Fibroblast of lung (primary cell): ENCODE results near the gene FKTN. TPM values are rescaled to one million over a fixed set of nuclear protein-coding genes. Genes with fewer than 3 reads are reported as not detected.

Source experiments
- DNase-seq, 2 donors: peaks; one replicate each; pipeline versions ENCODE4 v3.0.0 to v3.0.0-alpha.2; 2010; ENCODE audit warnings: low read depth in 2 of 2
- H2AFZ ChIP-seq: 2 replicates; pipeline ENCODE4 v1.5.1; 2012; ENCODE audit warnings: low read length, control low read depth, inconsistent platforms
- H3K27ac ChIP-seq: 2 replicates; pipeline ENCODE4 v1.5.1; 2011; ENCODE audit warnings: low read length, control low read depth; ENCODE audit not compliant: insufficient read depth
- H3K27me3 ChIP-seq: 2 replicates; pipeline ENCODE4 v1.5.1; 2011; ENCODE audit warnings: mild to moderate bottlenecking, low read length; ENCODE audit not compliant: control insufficient read depth, insufficient read depth
- H3K36me3 ChIP-seq: 2 replicates; pipeline ENCODE4 v1.5.1; 2011; ENCODE audit warnings: low read length; ENCODE audit not compliant: control insufficient read depth, insufficient read depth
- H3K4me1 ChIP-seq: 2 replicates; pipeline ENCODE4 v1.5.1; 2011; ENCODE audit warnings: low read length; ENCODE audit not compliant: control insufficient read depth, insufficient read depth; ENCODE audit errors: extremely low read depth
- H3K4me2 ChIP-seq: 2 replicates; pipeline ENCODE4 v1.5.1; 2011; ENCODE audit warnings: low read length, control low read depth; ENCODE audit not compliant: insufficient read depth; ENCODE audit errors: extremely low read depth
- H3K4me3 ChIP-seq, 4 experiments: fragments of 200-600 bp in 1 of 4; sonication (generic) in 1 of 4; replicated peaks in 1 of 4; 2 replicates each; pipeline ENCODE4 v1.5.1; 2011 to 2016; ENCODE audit warnings: low read length in 4 of 4, low read depth in 3 of 4, mild to moderate bottlenecking in 3 of 4, control low read depth in 2 of 4, inconsistent platforms in 1 of 4, mixed read lengths in 1 of 4; ENCODE audit not compliant: insufficient read depth in 1 of 4; ENCODE audit errors: control extremely low read depth in 1 of 4
- H3K79me2 ChIP-seq: 2 replicates; pipeline ENCODE4 v1.5.1; 2012; ENCODE audit warnings: mild to moderate bottlenecking, low read length, inconsistent platforms; ENCODE audit not compliant: control insufficient read depth, insufficient read depth
- H3K9ac ChIP-seq: 2 replicates; pipeline ENCODE4 v1.5.1; 2011; ENCODE audit warnings: mild to moderate bottlenecking, low read length, control low read depth; ENCODE audit not compliant: insufficient read depth
- H3K9me3 ChIP-seq: 2 replicates; pipeline ENCODE4 v1.5.1; 2012; ENCODE audit warnings: low read depth, low read length; ENCODE audit not compliant: control insufficient read depth, insufficient read depth
- H4K20me1 ChIP-seq: 2 replicates; pipeline ENCODE4 v1.5.1; 2011; ENCODE audit warnings: low read length; ENCODE audit not compliant: control insufficient read depth, insufficient read depth; ENCODE audit errors: extremely low read depth
- CTCF ChIP-seq, 2 donors: IDR thresholded peaks in 1 of 2; conservative IDR thresholded peaks in 1 of 2; 1 replicate in 1 of 2; 2 replicates in 1 of 2; pipeline ENCODE4 v1.5.1; 2011 to 2012; ENCODE audit warnings: low read length in 2 of 2, control low read depth in 1 of 2, inconsistent platforms in 1 of 2, low read depth in 1 of 2, mild to moderate bottlenecking in 1 of 2
- EZH2 ChIP-seq: IDR thresholded peaks from 2 replicates; pipeline ENCODE4 v1.5.1; 2012; ENCODE audit warnings: low read length, control low read depth, mild to moderate bottlenecking; ENCODE audit errors: missing control alignments
- polyA plus RNA-seq, 2 donors: library from polyadenylated mRNA; depleted of rRNA in 1 of 2; stranded (reverse) in 1 of 2; unstranded in 1 of 2; fragments of >200 nt; gene quantifications; 2 replicates each; pipeline ENCODE4 v1.2.1, GENCODE V29; 2011 to 2012; ENCODE audit warnings: missing spikeins in 1 of 2
- total RNA-seq: library from RNA; depleted of rRNA; stranded (reverse); fragments of >200 nt; gene quantifications from 2 replicates; pipeline ENCODE4 v1.2.1, GENCODE V29; 2014

FKTN gene
- total and polyA plus RNA-seq, 2 donors (not counting 1 experiment from before 2014, with no cell fraction given) = 31.0 to 32.9 TPM

- Histone ChIP-seq H2AFZ (no peak overlapping the region), H3K79me2 (no peaks in the 10 kb centered on the region), H4K20me1 (no peaks in the 10 kb centered on the region), H3K27ac (no peak overlapping the region), H3K9ac (no peak overlapping the region), H3K9me3 (no peaks in the 10 kb centered on the region), H3K36me3 (no peaks in the 10 kb centered on the region), H3K27me3 (no peaks in the 10 kb centered on the region), H3K4me3 (no peak overlapping the region), H3K4me1 (no peaks in the 10 kb centered on the region), H3K4me2 (no peak overlapping the region)
- DNase-seq = no peak
- TF ChIP-seq CTCF (conservative IDR thresholded peaks at IDR 0.05 in 1 of 2, IDR thresholded peaks at IDR 0.05 in 1 of 2; ENCODE audit: low read depth in 1 of 2, low read length in 2 of 2) (no peak), EZH2 (no peak)
Measured at GRCh38 chr9:105672711-105673234, 114.8 kb downstream of the FKTN start.

GRCh38 chr9:105673850-105674387 lies 116.0 kb downstream of the FKTN start:
- no peaks in the 10 kb centered on the region for H3K4me1 ChIP-seq
- H4K20me1 ChIP-seq = no peaks in the 10 kb centered on the region
- H2AFZ ChIP-seq = no peak overlapping the region
- H3K9ac ChIP-seq = no peak overlapping the region
- TF ChIP-seq CTCF (conservative IDR thresholded peaks at IDR 0.05 in 1 of 2, IDR thresholded peaks at IDR 0.05 in 1 of 2; ENCODE audit: low read depth in 1 of 2, low read length in 2 of 2) = no peak
- no peak for TF ChIP-seq EZH2
- no peak overlapping the region for H3K4me3 ChIP-seq
- H3K4me2 ChIP-seq = no peak overlapping the region
- DNase-seq = no peak
- H3K27ac ChIP-seq = no peak overlapping the region
- H3K27me3 ChIP-seq = no peaks in the 10 kb centered on the region
- no peaks in the 10 kb centered on the region for H3K36me3 ChIP-seq
- H3K9me3 ChIP-seq = no peaks in the 10 kb centered on the region
- H3K79me2 ChIP-seq = no peaks in the 10 kb centered on the region

GRCh38 chr9:105676351-105676923 lies 118.5 kb downstream of the FKTN start:
- H3K36me3 ChIP-seq = no peaks in the 10 kb centered on the region
- H3K27me3 ChIP-seq = no peaks in the 10 kb centered on the region
- no peak overlapping the region for H3K4me3 ChIP-seq
- no peak for TF ChIP-seq CTCF (conservative IDR thresholded peaks at IDR 0.05 in 1 of 2, IDR thresholded peaks at IDR 0.05 in 1 of 2; ENCODE audit: low read depth in 1 of 2, low read length in 2 of 2)
- TF ChIP-seq EZH2 = no peak
- no peak overlapping the region for H3K4me2 ChIP-seq
- H3K9ac ChIP-seq = no peak overlapping the region
- H3K79me2 ChIP-seq = no peaks in the 10 kb centered on the region
- H4K20me1 ChIP-seq = no peaks in the 10 kb centered on the region
- no peak overlapping the region for H2AFZ ChIP-seq
- H3K27ac ChIP-seq = no peak overlapping the region
- H3K4me1 ChIP-seq = no peaks in the 10 kb centered on the region
- no peaks in the 10 kb centered on the region for H3K9me3 ChIP-seq
- no peak for DNase-seq
